OCI-LY7 (cell line): ENCODE data around the gene CDK5R1. TPM values are rescaled to one million over a fixed set of nuclear protein-coding genes. Genes with fewer than 3 reads are reported as not detected.
A peak's percentile ranks its signal among the peaks of the same experiment; 100 is the strongest.

Experiments used
- BruUV-seq: library from RNA; stranded (reverse); fragments of 400-500 nt; replicated peaks from 2 replicates; lab custom pipeline; 2021; lab: Mats Ljungman, UMichigan
- CTCF ChIA-PET: fragments of 300-600 bp; sonication (Branson Sonifier 250); formaldehyde crosslinking; loops from one replicate; lab custom pipeline; 2022; ENCODE audit warnings: antibody characterized with exemption; ENCODE audit not compliant: unreplicated experiment; lab: Charles Lee
- POLR2A ChIA-PET: fragments of 300-600 bp; sonication (Branson Sonifier 250); formaldehyde crosslinking; loops from one replicate; lab custom pipeline; 2022; ENCODE audit warnings: antibody characterized with exemption; lab: Charles Lee
- DNase-seq: peaks from one replicate; pipeline ENCODE4 v3.0.0-alpha.2; 2015; ENCODE audit warnings: low spot score
- H2AFZ ChIP-seq: fragments of 200-600 bp; sonication (generic), shearing (Covaris generic); 2 replicates; pipeline ENCODE4 v1.6.1; 2014; ENCODE audit warnings: mild to moderate bottlenecking, antibody characterized with exemption, low read length, moderate library complexity
- H3K27ac ChIP-seq: fragments of 200-600 bp; sonication (generic); 2 replicates; pipeline ENCODE4 v1.5.1; 2014; ENCODE audit warnings: mixed run types, low read depth, mild to moderate bottlenecking, moderate library complexity, low read length, inconsistent platforms; ENCODE audit not compliant: poor library complexity, severe bottlenecking
- H3K36me3 ChIP-seq: fragments of 200-600 bp; sonication (generic); 2 replicates; pipeline ENCODE4 v1.6.1; 2014; ENCODE audit warnings: mild to moderate bottlenecking, antibody characterized with exemption, low read length, moderate library complexity, mixed read lengths; ENCODE audit not compliant: insufficient read depth
- H3K4me1 ChIP-seq: fragments of 200-600 bp; sonication (generic); 2 replicates; pipeline ENCODE4 v1.5.1; 2014; ENCODE audit warnings: mild to moderate bottlenecking, low read length; ENCODE audit not compliant: insufficient read depth, poor library complexity, severe bottlenecking
- H3K4me2 ChIP-seq: fragments of 200-600 bp; sonication (generic); 2 replicates; pipeline ENCODE4 v1.6.1; 2014; ENCODE audit warnings: mild to moderate bottlenecking, low read length
- H3K4me3 ChIP-seq: fragments of 200-600 bp; sonication (generic); 2 replicates; pipeline ENCODE4 v1.5.1; 2014; ENCODE audit warnings: mild to moderate bottlenecking, low read depth, low read length; ENCODE audit not compliant: poor library complexity, severe bottlenecking
- H3K79me2 ChIP-seq: fragments of 200-600 bp; sonication (generic); 2 replicates; pipeline ENCODE4 v1.6.1; 2016; ENCODE audit warnings: low read depth, mild to moderate bottlenecking, low read length, moderate library complexity, mixed read lengths; ENCODE audit not compliant: insufficient read depth
- H3K9me2 ChIP-seq: fragments of 200-600 bp; sonication (generic); 2 replicates; pipeline ENCODE4 v1.6.1; 2016; ENCODE audit warnings: mild to moderate bottlenecking, low read length, mixed read lengths; ENCODE audit not compliant: insufficient read depth
- H3K9me3 ChIP-seq: fragments of 200-600 bp; sonication (generic); 2 replicates; pipeline ENCODE4 v1.6.1; 2014; ENCODE audit warnings: mild to moderate bottlenecking, mixed run types, low read length, mixed read lengths
- H4K20me1 ChIP-seq: fragments of 200-600 bp; sonication (generic); 2 replicates; pipeline ENCODE4 v1.6.1; 2014; ENCODE audit warnings: mild to moderate bottlenecking, antibody characterized with exemption, low read length, moderate library complexity, mixed read lengths; ENCODE audit not compliant: insufficient read depth
- EZH2phosphoT487 ChIP-seq: fragments of 200-600 bp; sonication (generic); IDR thresholded peaks from 2 replicates; pipeline ENCODE4 v1.6.1; 2018; ENCODE audit warnings: low read depth, borderline replicate concordance, mild to moderate bottlenecking, mixed run types, antibody characterized with exemption, low read length, moderate library complexity, mixed read lengths
- intact Hi-C: fragments of 100-400 bp; cut with micrococcal nuclease; formaldehyde crosslinking; loops from one replicate; pipeline ENCODE4 v1.10.0; 2022; ENCODE audit not compliant: unreplicated experiment
- total RNA-seq, 2 experiments: library from RNA; depleted of rRNA in 1 of 2; stranded (reverse); fragments of >200 nt in 1 of 2; shearing (Covaris generic) in 1 of 2; gene quantifications; 2 replicates each; pipeline ENCODE4 v1.2.3, GENCODE V29; 2014 to 2022
- TF ChIP-seq, protein P1 (sequence below): fragments of 200-600 bp; sonication (generic); conservative IDR thresholded peaks from 2 replicates; pipeline ENCODE4 v1.5.1; 2014; ENCODE audit warnings: mild to moderate bottlenecking, antibody characterized with exemption, low read length, moderate library complexity, mixed read lengths

Gene CDK5R1
- total RNA-seq, 2 experiments from 2014 or later, result 1.3 to 2.2 TPM

GRCh38 chr17:32502710-32503109 lies 15.9 kb downstream of the CDK5R1 start:
- ChIA-PET CTCF (no interaction called here), POLR2A (interaction anchor here (1.4 kb wide), 1 partner anchor 17 kb away, joined by 3 read pairs; no protein-coding TSS in a partner anchor)
- Histone ChIP-seq H3K79me2 (no peaks in the 10 kb centered on the region), H3K27ac (peak overlapping the region; percentile 83), H4K20me1 (no peaks in the 10 kb centered on the region), H3K9me3 (no peaks in the 10 kb centered on the region), H3K4me2 (peak overlapping the region; percentile 71), H3K9me2 (no peaks in the 10 kb centered on the region), H3K4me1 (peaks cover 26% of the 10 kb centered on the region), H3K36me3 (no peaks in the 10 kb centered on the region), H3K4me3 (no peak overlapping the region), H2AFZ (peak overlapping the region; percentile 79; the same call in 1 of the 2 replicates)
- intact Hi-C loops, result loop anchor here (1.0 to 5.0 kb wide), 2 partner anchors 21 to 55 kb away; no protein-coding TSS in a partner anchor
- DNase-seq, result no peak
- no peak for TF ChIP-seq EZH2phosphoT487
- TF ChIP-seq, protein P1, sequence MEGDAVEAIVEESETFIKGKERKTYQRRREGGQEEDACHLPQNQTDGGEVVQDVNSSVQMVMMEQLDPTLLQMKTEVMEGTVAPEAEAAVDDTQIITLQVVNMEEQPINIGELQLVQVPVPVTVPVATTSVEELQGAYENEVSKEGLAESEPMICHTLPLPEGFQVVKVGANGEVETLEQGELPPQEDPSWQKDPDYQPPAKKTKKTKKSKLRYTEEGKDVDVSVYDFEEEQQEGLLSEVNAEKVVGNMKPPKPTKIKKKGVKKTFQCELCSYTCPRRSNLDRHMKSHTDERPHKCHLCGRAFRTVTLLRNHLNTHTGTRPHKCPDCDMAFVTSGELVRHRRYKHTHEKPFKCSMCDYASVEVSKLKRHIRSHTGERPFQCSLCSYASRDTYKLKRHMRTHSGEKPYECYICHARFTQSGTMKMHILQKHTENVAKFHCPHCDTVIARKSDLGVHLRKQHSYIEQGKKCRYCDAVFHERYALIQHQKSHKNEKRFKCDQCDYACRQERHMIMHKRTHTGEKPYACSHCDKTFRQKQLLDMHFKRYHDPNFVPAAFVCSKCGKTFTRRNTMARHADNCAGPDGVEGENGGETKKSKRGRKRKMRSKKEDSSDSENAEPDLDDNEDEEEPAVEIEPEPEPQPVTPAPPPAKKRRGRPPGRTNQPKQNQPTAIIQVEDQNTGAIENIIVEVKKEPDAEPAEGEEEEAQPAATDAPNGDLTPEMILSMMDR, result no peak
- BruUV-seq, result no TSS peak

DNA sequence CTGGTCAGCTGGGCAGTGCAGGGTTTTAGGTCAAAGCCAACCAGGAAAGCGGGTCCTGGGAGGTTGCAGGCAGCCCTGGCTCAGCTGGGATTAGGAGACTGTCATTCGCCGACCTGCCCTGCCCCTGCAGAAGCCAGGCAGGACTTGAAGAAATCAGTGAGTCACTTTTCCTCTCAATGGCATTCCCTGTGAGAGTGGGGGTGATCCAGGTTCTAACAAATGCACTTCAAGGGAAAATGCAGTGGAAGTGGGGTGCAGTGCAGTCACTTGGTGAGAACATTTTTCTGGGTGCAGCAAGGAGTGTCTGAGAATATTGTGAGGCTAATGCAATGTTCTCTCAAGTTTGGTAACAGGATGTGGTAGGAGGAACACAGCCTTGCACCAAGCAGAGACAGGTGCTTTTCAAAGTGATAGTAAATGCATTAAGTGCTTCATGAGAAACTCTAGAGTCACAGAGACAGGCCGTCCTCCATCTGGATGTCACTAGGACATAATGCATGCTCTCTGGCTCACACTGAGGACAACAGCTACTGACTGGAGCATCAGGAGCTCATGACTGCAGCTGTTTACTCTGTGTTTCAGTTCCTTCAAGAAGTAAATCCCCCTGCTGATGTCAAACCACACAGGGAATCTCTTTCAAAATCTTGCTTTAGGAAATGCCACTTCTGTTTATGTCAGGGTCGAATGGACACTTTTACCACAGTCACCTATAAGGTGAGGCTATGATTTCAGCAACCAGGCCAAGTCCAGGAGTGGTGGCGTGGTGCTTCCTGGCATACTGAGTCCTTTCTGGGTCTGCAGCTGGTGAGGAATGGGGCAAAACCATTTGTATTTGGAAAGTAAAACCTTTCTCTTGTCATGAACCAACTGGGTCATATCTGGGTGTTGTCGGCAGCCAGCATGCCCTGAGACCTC lies 16.7 kb downstream of the CDK5R1 start:
- H3K4me1 ChIP-seq, result peaks cover 26% of the 10 kb centered on the region
- BruUV-seq, result no TSS peak

More for the DNA sequence above, 16.7 kb downstream of the CDK5R1 start:
- no peaks in the 10 kb centered on the region for H3K9me3 ChIP-seq
- peak; percentile 91 for DNase-seq
- peak overlapping the region; percentile 83 for H3K27ac ChIP-seq
- peak overlapping the region; percentile 37 for H3K4me3 ChIP-seq
- peak overlapping the region; percentile 71 for H3K4me2 ChIP-seq
- no peaks in the 10 kb centered on the region for H3K79me2 ChIP-seq
- intact Hi-C loops, result loop anchor here (1.0 to 5.0 kb wide), 2 partner anchors 20 to 54 kb away; no protein-coding TSS in a partner anchor
- POLR2A ChIA-PET, result interaction anchor here (0.6 to 1.4 kb wide), 3 partner anchors 18 to 116 kb away, joined by 3 read pairs; no protein-coding TSS in a partner anchor
- peak overlapping the region; percentile 79 for H2AFZ ChIP-seq
- H3K9me2 ChIP-seq, result no peaks in the 10 kb centered on the region
- H3K36me3 ChIP-seq, result no peaks in the 10 kb centered on the region
- CTCF ChIA-PET, result no interaction called here
- no peaks in the 10 kb centered on the region for H4K20me1 ChIP-seq
- TF ChIP-seq, protein P1, result no peak
- no peak for TF ChIP-seq EZH2phosphoT487
